HG03159 (cell line): ENCODE data around the gene GLCCI1.
"Not testable (repeated sequence)": the region's sequence is repeated elsewhere in the genome, so short reads cannot be mapped to it uniquely, and the experiment has no call there.

Experiments
- ATAC-seq: cut with Tn5 transposase; IDR thresholded peaks from one replicate; pipeline ENCODE4 v1.9.1; 2021; ENCODE audit warnings: mild to moderate bottlenecking, moderate library complexity; ENCODE audit not compliant: unreplicated experiment

GLCCI1 gene

GRCh38 chr7:8042796-8043535, 74.4 kb downstream of the GLCCI1 start:
- no peak for ATAC-seq

GRCh38 chr7:8044761-8045430, 76.3 kb downstream of the GLCCI1 start:
- no peak for ATAC-seq

GRCh38 chr7:8048067-8048466, 79.5 kb downstream of the GLCCI1 start:
- ATAC-seq = not testable (repeated sequence)

GRCh38 chr7:8051373-8051772, 82.8 kb downstream of the GLCCI1 start:
- ATAC-seq = no peak

GRCh38 chr7:8051998-8052397, 83.4 kb downstream of the GLCCI1 start:
- ATAC-seq = no peak

- ATAC-seq = no peak
Observed at GRCh38 chr7:8052824-8053223, 84.2 kb downstream of the GLCCI1 start.

GRCh38 chr7:8056439-8056838, 87.8 kb downstream of the GLCCI1 start:
- ATAC-seq = no peak

GRCh38 chr7:8057566-8057965, 89.0 kb downstream of the GLCCI1 start:
- no peak for ATAC-seq

GRCh38 chr7:8058322-8058721, 89.7 kb downstream of the GLCCI1 start:
- no peak for ATAC-seq

GRCh38 chr7:8058852-8059251, 90.3 kb downstream of the GLCCI1 start:
- ATAC-seq = no peak

- ATAC-seq = no peak
Observed at GRCh38 chr7:8060241-8060640, 91.6 kb downstream of the GLCCI1 start.

- not testable (repeated sequence) for ATAC-seq
Observed at GRCh38 chr7:8063300-8063699, 94.7 kb downstream of the GLCCI1 start.

GRCh38 chr7:8063706-8064297, 95.2 kb downstream of the GLCCI1 start:
- ATAC-seq = no peak

- ATAC-seq = no peak
Observed at GRCh38 chr7:8064828-8065227, 96.2 kb downstream of the GLCCI1 start.

GRCh38 chr7:8065356-8065813, 96.8 kb downstream of the GLCCI1 start:
- ATAC-seq = no peak

GRCh38 chr7:8068892-8069686, 100.5 kb downstream of the GLCCI1 start:
- no peak for ATAC-seq

GRCh38 chr7:8070451-8071180, 102.0 kb downstream of the GLCCI1 start:
- ATAC-seq = no peak

- ATAC-seq = no peak
Observed at GRCh38 chr7:8078418-8078817, 109.8 kb downstream of the GLCCI1 start.

GRCh38 chr7:8082762-8083161, 114.2 kb downstream of the GLCCI1 start:
- no peak for ATAC-seq

- no peak for ATAC-seq
Observed at GRCh38 chr7:8084836-8085235, 116.2 kb downstream of the GLCCI1 start.

- no peak for ATAC-seq
Observed at GRCh38 chr7:8085420-8085819, 116.8 kb downstream of the GLCCI1 start.
